Immature natural killer cell (primary cell): ENCODE measurements around the gene ZNF652. TPM values are rescaled to one million over a fixed set of nuclear protein-coding genes. Genes with fewer than 3 reads are reported as not detected.
A peak's percentile ranks its signal among the peaks of the same experiment; 100 is the strongest.
"Not testable (repeated sequence)": the region's sequence is repeated elsewhere in the genome, so short reads cannot be mapped to it uniquely, and the experiment has no call there.

Experiments used
- DNase-seq, 3 donors: peaks; one replicate each; pipeline ENCODE4 v3.0.0; 2022; ENCODE audit warnings: mixed read lengths in 1 of 3
- H3K27ac Mint-ChIP-seq, 6 donors: one replicate each; pipeline ENCODE4 v1.8.0; 2020; ENCODE audit warnings: mixed read lengths in 6 of 6, mild to moderate bottlenecking in 5 of 6, inconsistent platforms in 4 of 6, moderate library complexity in 3 of 6
- H3K27me3 Mint-ChIP-seq, 3 donors: one replicate each; pipeline ENCODE4 v1.8.0; 2020 to 2021; ENCODE audit warnings: low read depth in 3 of 3, mild to moderate bottlenecking in 3 of 3, mixed read lengths in 3 of 3, moderate library complexity in 3 of 3, inconsistent platforms in 1 of 3
- H3K36me3 Mint-ChIP-seq, 3 donors: one replicate each; pipeline ENCODE4 v1.8.0; 2020; ENCODE audit warnings: mixed read lengths in 3 of 3, inconsistent platforms in 2 of 3, mild to moderate bottlenecking in 2 of 3
- H3K4me1 Mint-ChIP-seq, 2 donors: one replicate each; pipeline ENCODE4 v1.8.0; 2020; ENCODE audit warnings: inconsistent platforms in 2 of 2, mild to moderate bottlenecking in 2 of 2, mixed read lengths in 2 of 2, moderate library complexity in 1 of 2
- H3K4me3 Mint-ChIP-seq, 5 donors: one replicate each; pipeline ENCODE4 v1.8.0; 2020; ENCODE audit warnings: mild to moderate bottlenecking in 5 of 5, mixed read lengths in 5 of 5, inconsistent platforms in 3 of 5, moderate library complexity in 3 of 5
- H3K9me3 Mint-ChIP-seq, 6 donors: one replicate each; pipeline ENCODE4 v1.8.0; 2020; ENCODE audit warnings: mild to moderate bottlenecking in 6 of 6, mixed read lengths in 6 of 6, inconsistent platforms in 4 of 6, moderate library complexity in 3 of 6
- polyA plus RNA-seq, 3 donors: library from polyadenylated mRNA; unstranded; fragments of 300-500 nt; fragmentation: Illumina TruSeq; gene quantifications; one replicate each; pipeline ENCODE4 v1.2.3, GENCODE V29; 2021

The ZNF652 gene
- polyA plus RNA-seq, 3 donors from 2014 or later: 9.7 to 25.8 (median 16.0) TPM

DNA sequence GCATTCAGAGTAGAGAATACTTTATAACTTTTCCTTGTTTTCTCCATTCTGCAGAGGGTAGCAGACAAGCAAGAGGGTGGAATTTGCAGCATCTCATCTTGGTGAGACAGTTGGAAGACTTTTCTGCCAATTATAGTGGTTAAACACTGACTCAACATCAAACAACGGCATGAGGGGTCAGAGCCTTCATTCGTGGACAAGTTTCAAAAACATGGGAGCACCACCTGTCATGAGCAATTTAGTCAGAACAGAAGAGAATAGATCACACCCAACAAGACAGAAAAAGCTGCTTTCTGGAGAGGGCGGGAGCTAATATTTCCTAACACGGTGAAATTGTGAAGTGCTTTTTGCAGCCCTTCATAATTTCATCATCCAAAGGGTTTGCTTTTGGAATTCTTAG, 17.9 kb upstream of the ZNF652 start:
- DNase-seq: no peak
- no peaks in the 10 kb centered on the region for H3K9me3 Mint-ChIP-seq
- H3K4me1 Mint-ChIP-seq: no peaks in the 10 kb centered on the region
- H3K27me3 Mint-ChIP-seq: peaks cover 0 to 3% (median 0%) of the 10 kb centered on the region in 3 donors
- peaks cover 8 to 30% (median 22%) of the 10 kb centered on the region in 3 donors for H3K36me3 Mint-ChIP-seq
- H3K27ac Mint-ChIP-seq: no peak overlapping the region
- no peak overlapping the region for H3K4me3 Mint-ChIP-seq

GRCh38 chr17:49378311-49378710, 16.3 kb upstream of the ZNF652 start:
- no peaks in the 10 kb centered on the region for H3K4me1 Mint-ChIP-seq

GRCh38 chr17:49375544-49375943, 13.5 kb upstream of the ZNF652 start:
- no peaks in the 10 kb centered on the region for H3K9me3 Mint-ChIP-seq
- H3K4me1 Mint-ChIP-seq: no peaks in the 10 kb centered on the region
- H3K4me3 Mint-ChIP-seq: no peak overlapping the region
- DNase-seq: no peak
- peaks cover 8 to 32% (median 21%) of the 10 kb centered on the region in 3 donors for H3K36me3 Mint-ChIP-seq
- H3K27ac Mint-ChIP-seq: no peak overlapping the region
- peaks cover 0 to 1% (median 0%) of the 10 kb centered on the region in 3 donors for H3K27me3 Mint-ChIP-seq

More at GRCh38 chr17:49378311-49378710, 16.3 kb upstream of the ZNF652 start:
- H3K4me3 Mint-ChIP-seq: no peak overlapping the region
- H3K9me3 Mint-ChIP-seq: no peaks in the 10 kb centered on the region
- H3K27ac Mint-ChIP-seq: no peak overlapping the region
- H3K27me3 Mint-ChIP-seq: peaks cover 0 to 3% (median 0%) of the 10 kb centered on the region in 3 donors
- DNase-seq: no peak
- H3K36me3 Mint-ChIP-seq: peaks cover 8 to 35% (median 22%) of the 10 kb centered on the region in 3 donors

DNA sequence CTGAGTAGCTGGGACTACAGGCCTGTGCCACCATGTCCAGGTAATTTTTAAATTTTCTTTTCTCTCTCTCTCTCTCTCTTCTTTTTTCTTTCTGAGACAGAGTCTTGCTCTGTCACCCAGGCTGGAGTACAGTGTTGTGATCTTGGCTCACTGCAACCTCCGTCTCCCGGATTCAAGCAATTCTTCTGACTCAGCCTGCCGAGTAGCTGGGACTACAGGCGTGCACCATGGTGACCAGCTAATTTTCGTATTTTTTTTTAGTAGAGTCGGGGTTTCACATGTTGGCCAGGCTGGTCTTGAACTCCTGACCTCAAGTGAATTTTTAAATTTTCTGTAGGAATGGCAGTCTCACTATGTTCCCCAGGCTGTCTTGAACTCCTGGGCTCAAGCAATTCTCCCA, 11.1 kb upstream of the ZNF652 start:
- Mint-ChIP-seq H3K27ac (no peak overlapping the region), H3K36me3 (peaks cover 0 to 16% (median 8%) of the 10 kb centered on the region in 3 donors), H3K9me3 (no peaks in the 10 kb centered on the region), H3K4me1 (peaks cover 3 to 5% of the 10 kb centered on the region in 2 donors), H3K27me3 (no peaks in the 10 kb centered on the region), H3K4me3 (no peak overlapping the region)
- no peak for DNase-seq

DNA sequence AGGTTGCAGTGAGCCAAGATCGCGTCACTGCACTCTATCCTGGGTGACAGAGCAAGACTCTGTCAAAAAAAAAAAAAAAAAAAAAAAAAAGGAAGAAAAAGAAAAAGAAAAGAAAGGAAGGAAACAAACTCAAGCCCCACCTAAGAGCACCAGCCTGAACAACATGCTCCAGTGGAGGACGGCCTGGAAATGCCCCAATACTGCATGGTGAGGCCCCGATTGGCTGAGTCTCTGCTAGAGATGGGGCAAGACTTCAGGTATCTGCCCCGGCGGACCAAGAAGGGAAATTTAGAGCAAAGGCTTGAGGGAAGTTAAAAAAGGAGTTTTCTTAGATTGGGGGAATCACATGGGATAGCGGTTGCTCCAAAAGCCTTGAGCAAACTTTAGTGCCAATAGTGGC, 10.4 kb upstream of the ZNF652 start:
- peaks cover 0 to 13% (median 8%) of the 10 kb centered on the region in 3 donors for H3K36me3 Mint-ChIP-seq
- H3K4me1 Mint-ChIP-seq: peaks cover 3 to 10% of the 10 kb centered on the region in 2 donors
- no peak for DNase-seq
- no peaks in the 10 kb centered on the region for H3K9me3 Mint-ChIP-seq
- no peak overlapping the region for H3K4me3 Mint-ChIP-seq
- no peaks in the 10 kb centered on the region for H3K27me3 Mint-ChIP-seq
- peak overlapping the region in 1 of 6 donors; percentile 61 for H3K27ac Mint-ChIP-seq

- H3K36me3 Mint-ChIP-seq: peaks cover 0 to 8% (median 3%) of the 10 kb centered on the region in 3 donors
- no peak overlapping the region for H3K27ac Mint-ChIP-seq
- H3K9me3 Mint-ChIP-seq: no peaks in the 10 kb centered on the region
- peaks cover 0 to 3% (median 0%) of the 10 kb centered on the region in 3 donors for H3K27me3 Mint-ChIP-seq
- DNase-seq: no peak
- H3K4me1 Mint-ChIP-seq: peaks cover 6 to 10% of the 10 kb centered on the region in 2 donors
- H3K4me3 Mint-ChIP-seq: no peak overlapping the region
Measured at GRCh38 chr17:49370971-49371834, 9.2 kb upstream of the ZNF652 start.

DNA sequence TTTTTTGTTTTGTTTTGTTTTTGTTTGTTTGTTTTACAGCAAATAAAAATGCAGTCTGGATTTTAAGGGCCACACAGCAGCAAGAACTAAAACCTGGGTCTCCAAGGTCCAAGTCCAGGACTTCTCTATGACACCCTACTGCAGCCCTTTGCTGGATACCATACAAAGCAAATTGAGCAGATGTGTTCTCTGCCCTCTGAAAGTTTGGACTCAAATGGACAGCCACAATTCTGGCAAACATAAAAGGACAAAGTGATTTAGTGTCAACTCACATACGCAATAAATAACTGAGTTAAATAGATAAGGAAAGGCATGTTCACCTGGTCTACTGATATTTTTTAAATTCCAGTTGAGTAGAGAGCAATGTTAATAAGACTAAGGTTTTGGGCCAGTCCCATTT, 7.7 kb upstream of the ZNF652 start:
- Mint-ChIP-seq H3K36me3 (peaks cover 0 to 10% (median 3%) of the 10 kb centered on the region in 3 donors), H3K27ac (no peak overlapping the region), H3K4me1 (peaks cover 18 to 23% of the 10 kb centered on the region in 2 donors), H3K9me3 (no peaks in the 10 kb centered on the region), H3K4me3 (no peak overlapping the region), H3K27me3 (peaks cover 0 to 3% (median 2%) of the 10 kb centered on the region in 3 donors)
- no peak for DNase-seq

DNA sequence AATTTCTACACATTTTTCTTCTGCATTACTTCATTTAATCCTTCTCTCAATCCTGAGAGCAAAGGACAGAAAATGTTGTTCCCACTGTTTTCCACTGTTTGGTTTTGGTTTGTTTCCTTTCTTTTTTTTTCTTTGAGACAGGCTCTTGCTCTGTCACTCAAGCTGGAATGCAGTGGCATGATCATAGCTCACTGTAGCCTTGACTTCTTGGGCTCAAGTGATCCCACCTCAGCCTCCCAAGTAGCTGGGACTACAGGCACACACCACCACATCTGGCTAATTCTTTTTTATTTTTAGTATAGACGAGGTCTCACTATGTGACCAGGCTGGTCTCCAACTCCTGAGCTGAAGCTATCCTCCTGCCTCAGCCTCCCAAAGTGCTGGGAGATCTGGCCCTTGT, 7.0 kb upstream of the ZNF652 start:
- Mint-ChIP-seq H3K9me3 (no peaks in the 10 kb centered on the region), H3K4me1 (peaks cover 24 to 29% of the 10 kb centered on the region in 2 donors), H3K36me3 (peaks cover 0 to 10% (median 3%) of the 10 kb centered on the region in 3 donors), H3K27ac (no peak overlapping the region), H3K4me3 (no peak overlapping the region), H3K27me3 (peaks cover 0 to 3% (median 2%) of the 10 kb centered on the region in 3 donors)
- DNase-seq: no peak

GRCh38 chr17:49365667-49366066, 3.6 kb upstream of the ZNF652 start:
- peak; percentile 64 to 65 (median 65) for DNase-seq
- Mint-ChIP-seq H3K27me3 (peaks cover 12 to 17% (median 14%) of the 10 kb centered on the region in 3 donors), H3K36me3 (peaks cover 0 to 5% (median 3%) of the 10 kb centered on the region in 3 donors), H3K9me3 (no peaks in the 10 kb centered on the region), H3K4me1 (peaks cover 37 to 42% of the 10 kb centered on the region in 2 donors), H3K27ac (peak overlapping the region; percentile 15 to 90 (median 75)), H3K4me3 (peak overlapping the region; percentile 34 to 82 (median 69))

DNA sequence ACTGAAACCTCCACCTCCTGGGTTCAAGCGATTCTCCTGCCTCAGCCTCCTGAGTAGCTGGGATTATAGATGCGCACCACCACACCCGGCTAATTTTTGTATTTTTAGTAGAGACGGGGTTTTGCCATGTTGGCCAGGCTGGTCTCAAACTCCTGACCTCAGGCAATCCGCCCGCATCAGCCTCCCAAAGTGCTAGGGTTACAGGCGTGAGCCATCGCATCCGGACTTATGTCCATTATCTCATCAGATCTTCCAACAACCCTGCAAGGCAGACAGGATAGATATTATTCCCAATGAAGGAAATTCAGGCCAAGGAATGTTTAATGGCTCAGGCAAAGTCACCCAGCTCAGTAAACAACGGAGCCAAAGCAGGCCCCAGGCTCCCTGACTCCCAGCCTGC, 3.1 kb upstream of the ZNF652 start:
- not testable (repeated sequence) for DNase-seq, H3K36me3 Mint-ChIP-seq, H3K9me3 Mint-ChIP-seq
- H3K4me3 Mint-ChIP-seq: peak overlapping the region in 2 of 5 donors; percentile 69 to 82
- peak overlapping the region in 2 of 6 donors; percentile 15 to 74 for H3K27ac Mint-ChIP-seq
- peaks cover 14 to 17% (median 15%) of the 10 kb centered on the region in 3 donors for H3K27me3 Mint-ChIP-seq
- peaks cover 43 to 48% of the 10 kb centered on the region in 2 donors for H3K4me1 Mint-ChIP-seq

DNA sequence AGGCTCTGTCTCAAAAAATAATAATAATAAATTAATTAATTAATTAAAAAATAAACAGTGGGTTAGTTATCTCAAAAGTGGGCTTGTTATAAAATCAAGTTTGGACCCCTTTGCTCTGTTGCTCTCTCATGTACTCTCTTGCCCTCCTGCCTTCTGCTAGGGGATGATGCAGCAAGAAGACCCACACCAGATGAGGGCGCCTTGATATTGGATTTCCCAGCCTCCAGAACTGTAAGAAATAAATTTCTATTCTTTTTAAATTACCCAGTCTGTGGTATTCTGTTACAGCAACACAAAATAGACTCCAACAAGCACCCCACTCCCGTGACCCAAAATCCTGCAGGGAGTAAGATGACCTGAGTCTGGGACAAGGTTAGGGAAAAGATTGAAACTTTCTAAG, 2.1 kb upstream of the ZNF652 start:
- Mint-ChIP-seq H3K27ac (peak overlapping the region in 2 of 6 donors; percentile 20 to 38), H3K4me1 (peaks cover 53 to 58% of the 10 kb centered on the region in 2 donors)

DNA sequence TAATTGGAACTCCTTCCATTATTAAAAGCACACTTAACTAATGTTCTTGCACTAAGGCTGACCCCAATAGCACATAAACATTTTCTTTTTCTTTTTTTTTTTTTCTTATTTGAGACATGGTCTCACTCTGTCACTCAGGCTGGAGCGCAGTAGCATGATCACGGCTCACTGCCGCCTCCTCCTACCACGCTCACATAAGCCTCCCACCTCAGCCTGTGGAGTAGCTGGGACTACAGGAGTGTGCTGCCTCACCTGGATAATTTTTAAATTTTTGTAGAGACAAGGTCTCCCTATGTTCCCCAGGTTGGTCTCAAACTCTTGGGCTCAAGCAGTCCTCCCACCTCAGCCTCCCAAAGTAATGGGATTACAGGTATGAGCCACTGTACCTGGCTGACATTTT, 1.2 kb upstream of the ZNF652 start:
- DNase-seq: no peak
- H3K4me3 Mint-ChIP-seq: peak overlapping the region; percentile 75 to 87 (median 84)
- H3K27ac Mint-ChIP-seq: peak overlapping the region in 4 of 6 donors; percentile 10 to 96 (median 85)
- peaks cover 58 to 63% of the 10 kb centered on the region in 2 donors for H3K4me1 Mint-ChIP-seq
- peaks cover 14 to 17% (median 15%) of the 10 kb centered on the region in 3 donors for H3K27me3 Mint-ChIP-seq
- no peaks in the 10 kb centered on the region for H3K9me3 Mint-ChIP-seq
- H3K36me3 Mint-ChIP-seq: peaks cover 0 to 5% (median 0%) of the 10 kb centered on the region in 3 donors

More for the DNA sequence above, 2.1 kb upstream of the ZNF652 start:
- Mint-ChIP-seq H3K27me3 (peaks cover 14 to 17% (median 15%) of the 10 kb centered on the region in 3 donors), H3K9me3 (no peaks in the 10 kb centered on the region), H3K4me3 (peak overlapping the region in 1 of 5 donors; percentile 10), H3K36me3 (peaks cover 0 to 5% (median 0%) of the 10 kb centered on the region in 3 donors)
- DNase-seq: no peak

- H3K4me1 Mint-ChIP-seq: peaks cover 63% of the 10 kb centered on the region in 2 donors
Measured at GRCh38 chr17:49362723-49363117, 670 bp upstream of the ZNF652 start.

More at GRCh38 chr17:49362723-49363117, 670 bp upstream of the ZNF652 start:
- Mint-ChIP-seq H3K4me3 (peak overlapping the region; percentile 75 to 87 (median 84)), H3K27me3 (peaks cover 14 to 17% (median 15%) of the 10 kb centered on the region in 3 donors), H3K9me3 (no peaks in the 10 kb centered on the region), H3K27ac (peak overlapping the region; percentile 79 to 96 (median 92)), H3K36me3 (peaks cover 0 to 5% (median 0%) of the 10 kb centered on the region in 3 donors)
- DNase-seq: no peak
